ENCODE measurements around the gene MOCS3.

GRCh38 chr20:50977066-50978021, 18.7 kb downstream of the MOCS3 start:
- TF ChIP-seq, protein P1, sequence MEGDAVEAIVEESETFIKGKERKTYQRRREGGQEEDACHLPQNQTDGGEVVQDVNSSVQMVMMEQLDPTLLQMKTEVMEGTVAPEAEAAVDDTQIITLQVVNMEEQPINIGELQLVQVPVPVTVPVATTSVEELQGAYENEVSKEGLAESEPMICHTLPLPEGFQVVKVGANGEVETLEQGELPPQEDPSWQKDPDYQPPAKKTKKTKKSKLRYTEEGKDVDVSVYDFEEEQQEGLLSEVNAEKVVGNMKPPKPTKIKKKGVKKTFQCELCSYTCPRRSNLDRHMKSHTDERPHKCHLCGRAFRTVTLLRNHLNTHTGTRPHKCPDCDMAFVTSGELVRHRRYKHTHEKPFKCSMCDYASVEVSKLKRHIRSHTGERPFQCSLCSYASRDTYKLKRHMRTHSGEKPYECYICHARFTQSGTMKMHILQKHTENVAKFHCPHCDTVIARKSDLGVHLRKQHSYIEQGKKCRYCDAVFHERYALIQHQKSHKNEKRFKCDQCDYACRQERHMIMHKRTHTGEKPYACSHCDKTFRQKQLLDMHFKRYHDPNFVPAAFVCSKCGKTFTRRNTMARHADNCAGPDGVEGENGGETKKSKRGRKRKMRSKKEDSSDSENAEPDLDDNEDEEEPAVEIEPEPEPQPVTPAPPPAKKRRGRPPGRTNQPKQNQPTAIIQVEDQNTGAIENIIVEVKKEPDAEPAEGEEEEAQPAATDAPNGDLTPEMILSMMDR (IDR thresholded peaks at IDR 0.05; ENCODE audit: low read depth, low read length) = no peak
- TF ChIP-seq, protein P2, sequence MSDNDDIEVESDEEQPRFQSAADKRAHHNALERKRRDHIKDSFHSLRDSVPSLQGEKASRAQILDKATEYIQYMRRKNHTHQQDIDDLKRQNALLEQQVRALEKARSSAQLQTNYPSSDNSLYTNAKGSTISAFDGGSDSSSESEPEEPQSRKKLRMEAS (IDR thresholded peaks at IDR 0.05; ENCODE audit: low read depth, low read length) = no peak
- TF ChIP-seq POLR2A (IDR thresholded peaks at IDR 0.05; ENCODE audit: extremely low read depth, insufficient read length) = no peak

Measured in NB4 (cell line).